T-helper 2 cell treated with Interferon-gamma antibody and Interleukin-4, amounts not matched to agents 5 μg/mL and 100 μg/mL, for 36 hours (primary cell): ENCODE data around the gene IFITM1.
"Not testable (repeated sequence)": the region's sequence is repeated elsewhere in the genome, so short reads cannot be mapped to it uniquely, and the experiment has no call there.

Source experiments
- DNase-seq: peaks from one replicate; pipeline ENCODE4 v3.0.0; 2021; ENCODE audit warnings: low spot score
- H3K27ac Mint-ChIP-seq: one replicate; pipeline ENCODE4 v1.8.0; 2021; ENCODE audit warnings: mild to moderate bottlenecking, mixed read lengths
- H3K27me3 Mint-ChIP-seq: one replicate; pipeline ENCODE4 v1.8.0; 2021; ENCODE audit warnings: low read depth, mixed read lengths
- H3K36me3 Mint-ChIP-seq: one replicate; pipeline ENCODE4 v1.8.0; 2021; ENCODE audit warnings: low read depth, mixed read lengths
- H3K4me1 Mint-ChIP-seq: one replicate; pipeline ENCODE4 v1.8.0; 2021; ENCODE audit warnings: low read depth, mixed read lengths
- H3K4me3 Mint-ChIP-seq: one replicate; pipeline ENCODE4 v1.8.0; 2022; ENCODE audit warnings: mild to moderate bottlenecking, moderate library complexity, mixed read lengths
- H3K9me3 Mint-ChIP-seq: one replicate; pipeline ENCODE4 v1.8.0; 2021; ENCODE audit warnings: mixed read lengths

Gene IFITM1

DNA sequence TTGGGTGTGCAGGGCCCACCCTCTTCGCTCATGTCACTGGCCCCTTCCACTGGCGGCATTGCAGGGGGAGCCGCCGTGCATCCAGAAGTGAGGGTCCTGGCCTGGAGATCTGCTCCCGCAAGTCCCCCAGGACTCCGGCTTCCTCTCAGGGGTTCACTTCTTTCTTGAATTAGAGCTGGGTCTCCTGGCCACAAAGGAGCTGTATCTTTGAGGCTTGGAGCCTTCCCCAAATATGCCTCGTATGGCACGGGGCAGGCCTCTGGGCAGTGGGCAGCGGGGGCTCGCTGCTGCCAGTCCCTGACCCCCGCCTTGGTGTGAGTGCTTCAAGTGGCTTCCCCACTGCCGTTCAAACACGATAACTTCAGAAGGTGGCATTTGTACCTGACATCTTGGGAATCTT, 14.2 kb downstream of the IFITM1 start:
- Mint-ChIP-seq H3K27ac (peak overlapping the region; percentile 49), H3K9me3 (no peaks in the 10 kb centered on the region)

DNA sequence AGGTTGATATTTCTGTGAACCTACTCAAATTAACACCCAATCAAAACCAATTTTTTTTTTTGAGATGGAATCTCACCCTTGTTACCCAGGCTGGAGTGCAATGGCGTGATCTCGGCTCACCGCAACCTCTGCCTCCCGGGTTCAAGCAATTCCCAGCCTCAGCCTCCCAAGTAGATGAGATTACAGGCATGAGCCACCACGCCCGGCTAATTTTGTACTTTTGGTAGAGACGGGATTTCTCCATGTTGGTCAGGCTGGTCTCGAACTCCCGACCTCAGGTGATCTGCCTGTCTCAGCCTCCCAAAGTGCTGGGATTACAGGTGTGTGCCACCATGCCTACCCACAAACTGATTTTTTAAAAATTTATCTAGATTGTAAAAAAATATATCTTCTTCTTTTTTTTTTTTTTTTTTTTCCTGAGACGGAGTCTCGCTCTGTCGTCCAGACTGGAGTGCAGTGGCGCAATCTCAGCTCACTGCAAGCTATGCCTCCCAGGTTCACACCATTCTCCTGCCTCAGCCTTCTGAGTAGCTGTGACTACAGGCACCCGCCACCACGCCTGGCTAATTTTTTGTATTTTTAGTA, 14.8 kb downstream of the IFITM1 start:
- Mint-ChIP-seq H3K4me1 (peaks cover 67% of the 10 kb centered on the region), H3K36me3 (peaks cover 14% of the 10 kb centered on the region), H3K4me3 (peak overlapping the region; percentile 65), H3K27ac (peak overlapping the region; percentile 85)
- H3K27me3 Mint-ChIP-seq, H3K9me3 Mint-ChIP-seq, DNase-seq: not testable (repeated sequence)

More for the DNA sequence above, 14.2 kb downstream of the IFITM1 start:
- DNase-seq: no peak
- H3K27me3 Mint-ChIP-seq: no peaks in the 10 kb centered on the region
- peaks cover 10% of the 10 kb centered on the region for H3K36me3 Mint-ChIP-seq
- H3K4me1 Mint-ChIP-seq: peaks cover 65% of the 10 kb centered on the region
- peak overlapping the region; percentile 21 for H3K4me3 Mint-ChIP-seq

DNA sequence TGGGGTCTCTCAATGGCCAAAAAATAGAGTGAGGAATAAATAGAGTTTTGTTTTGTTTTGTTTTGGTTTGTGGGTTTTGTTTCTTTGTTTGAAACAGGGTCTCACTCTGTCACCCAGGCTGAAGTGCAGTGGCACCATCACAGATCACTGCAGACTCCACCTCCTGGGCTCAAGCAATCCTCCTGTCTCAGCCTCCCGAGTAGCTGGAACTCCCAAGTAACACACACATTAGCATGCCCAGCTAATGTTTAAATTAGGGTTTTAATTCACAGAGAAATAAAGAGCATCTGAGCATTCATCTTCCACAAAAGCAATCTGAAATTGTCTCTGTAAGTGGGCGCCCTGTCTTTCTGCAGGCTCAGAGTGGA, 16.0 kb downstream of the IFITM1 start:
- Mint-ChIP-seq H3K36me3 (peaks cover 14% of the 10 kb centered on the region), H3K27me3 (no peaks in the 10 kb centered on the region), H3K4me1 (peaks cover 61% of the 10 kb centered on the region), H3K27ac (peak overlapping the region; percentile 85), H3K9me3 (no peaks in the 10 kb centered on the region), H3K4me3 (peak overlapping the region; percentile 65)
- no peak for DNase-seq

DNA sequence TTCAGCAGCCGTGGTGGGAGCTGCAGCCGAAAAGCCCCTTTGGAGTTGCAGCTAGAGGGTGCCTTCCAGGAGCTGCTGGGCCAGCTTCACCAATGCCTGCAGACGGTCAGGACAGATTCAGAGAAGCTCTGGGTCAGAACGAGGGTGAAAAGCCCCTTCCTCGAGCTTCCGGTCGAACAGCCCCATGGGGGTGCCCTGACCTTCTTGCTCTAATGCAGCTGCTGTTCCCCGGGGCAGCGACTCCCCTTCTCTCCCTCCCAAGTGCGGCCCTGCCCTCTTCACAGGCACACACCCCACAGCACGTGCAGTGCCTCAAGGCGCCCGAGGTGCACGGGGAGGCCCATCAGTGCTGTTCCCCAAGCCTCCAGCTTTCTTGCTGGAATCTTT, 16.5 kb downstream of the IFITM1 start:
- Mint-ChIP-seq H3K9me3 (no peaks in the 10 kb centered on the region), H3K4me1 (peaks cover 59% of the 10 kb centered on the region), H3K4me3 (peak overlapping the region; percentile 65), H3K27me3 (no peaks in the 10 kb centered on the region), H3K27ac (peak overlapping the region; percentile 85), H3K36me3 (peaks cover 14% of the 10 kb centered on the region)
- no peak for DNase-seq

DNA sequence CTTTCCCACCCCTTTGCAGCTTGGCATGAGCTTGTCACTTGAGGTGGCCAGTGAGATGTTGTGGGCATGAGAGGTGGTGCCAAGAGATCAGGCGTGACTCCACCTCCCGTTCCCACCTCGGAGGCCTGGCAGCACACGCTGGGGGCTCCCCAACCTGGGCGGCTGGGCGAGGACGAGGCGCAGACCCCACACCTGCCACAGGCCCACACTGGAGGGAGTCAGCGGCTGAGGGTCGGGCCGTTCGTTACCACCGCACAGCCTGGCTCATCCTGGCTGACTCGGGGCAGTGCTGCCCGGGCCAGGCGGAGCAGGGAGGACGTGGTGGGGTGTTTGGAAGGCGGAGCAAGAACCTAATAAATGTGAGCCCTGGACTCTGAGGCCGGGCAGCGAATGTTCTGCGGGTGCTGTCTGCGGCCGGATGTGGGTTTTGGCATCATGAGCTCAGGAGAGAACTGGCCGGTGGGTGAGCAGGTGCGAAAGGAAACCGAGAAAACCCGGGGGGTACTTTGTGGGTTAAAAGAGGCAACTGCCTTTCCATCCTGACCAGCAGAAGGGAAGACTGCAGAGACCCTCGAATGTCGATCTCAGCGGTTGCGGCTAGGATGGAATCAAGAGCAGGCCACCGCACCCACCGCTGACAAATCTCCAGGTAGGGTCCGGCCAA, 17.0 kb downstream of the IFITM1 start:
- peaks cover 59% of the 10 kb centered on the region for H3K4me1 Mint-ChIP-seq
- H3K9me3 Mint-ChIP-seq: no peaks in the 10 kb centered on the region
- H3K4me3 Mint-ChIP-seq: peak overlapping the region; percentile 65
- H3K27me3 Mint-ChIP-seq: no peaks in the 10 kb centered on the region
- peaks cover 14% of the 10 kb centered on the region for H3K36me3 Mint-ChIP-seq
- peak overlapping the region; percentile 77 for H3K27ac Mint-ChIP-seq
- no peak for DNase-seq

DNA sequence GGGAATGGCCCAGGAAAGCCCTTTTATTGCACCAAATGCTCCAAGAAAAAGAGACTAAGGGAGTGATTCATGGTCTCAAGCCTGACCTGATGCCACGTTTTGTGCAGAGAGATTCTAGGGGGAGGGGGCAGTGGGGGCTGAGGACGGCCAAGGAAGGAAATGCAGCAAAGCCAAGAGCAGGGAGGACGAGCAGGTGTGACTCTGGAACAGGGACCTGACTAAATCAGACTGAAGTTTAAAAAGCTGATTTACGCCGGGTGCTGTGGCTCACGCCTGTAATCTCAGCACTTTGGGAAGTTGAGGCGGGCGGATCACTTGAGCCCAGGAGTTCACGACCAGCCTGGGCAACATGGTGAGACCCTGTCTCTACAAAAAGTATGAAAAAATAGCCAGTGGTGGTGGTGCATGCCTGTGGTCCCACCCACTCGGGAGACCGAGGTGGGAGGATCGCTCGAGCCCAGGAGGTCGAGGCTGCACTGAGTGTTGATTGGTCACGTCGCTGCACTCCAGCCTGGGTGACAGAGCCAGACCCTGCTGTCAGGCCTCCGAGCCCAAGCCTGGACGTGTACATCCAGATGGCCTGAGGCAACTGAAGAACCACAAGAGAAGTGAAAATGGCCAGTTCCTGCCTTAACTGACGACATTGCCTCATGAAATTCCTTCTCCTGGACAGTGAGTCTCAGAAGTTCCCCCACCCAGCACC, 17.7 kb downstream of the IFITM1 start:
- peaks cover 14% of the 10 kb centered on the region for H3K36me3 Mint-ChIP-seq

DNA sequence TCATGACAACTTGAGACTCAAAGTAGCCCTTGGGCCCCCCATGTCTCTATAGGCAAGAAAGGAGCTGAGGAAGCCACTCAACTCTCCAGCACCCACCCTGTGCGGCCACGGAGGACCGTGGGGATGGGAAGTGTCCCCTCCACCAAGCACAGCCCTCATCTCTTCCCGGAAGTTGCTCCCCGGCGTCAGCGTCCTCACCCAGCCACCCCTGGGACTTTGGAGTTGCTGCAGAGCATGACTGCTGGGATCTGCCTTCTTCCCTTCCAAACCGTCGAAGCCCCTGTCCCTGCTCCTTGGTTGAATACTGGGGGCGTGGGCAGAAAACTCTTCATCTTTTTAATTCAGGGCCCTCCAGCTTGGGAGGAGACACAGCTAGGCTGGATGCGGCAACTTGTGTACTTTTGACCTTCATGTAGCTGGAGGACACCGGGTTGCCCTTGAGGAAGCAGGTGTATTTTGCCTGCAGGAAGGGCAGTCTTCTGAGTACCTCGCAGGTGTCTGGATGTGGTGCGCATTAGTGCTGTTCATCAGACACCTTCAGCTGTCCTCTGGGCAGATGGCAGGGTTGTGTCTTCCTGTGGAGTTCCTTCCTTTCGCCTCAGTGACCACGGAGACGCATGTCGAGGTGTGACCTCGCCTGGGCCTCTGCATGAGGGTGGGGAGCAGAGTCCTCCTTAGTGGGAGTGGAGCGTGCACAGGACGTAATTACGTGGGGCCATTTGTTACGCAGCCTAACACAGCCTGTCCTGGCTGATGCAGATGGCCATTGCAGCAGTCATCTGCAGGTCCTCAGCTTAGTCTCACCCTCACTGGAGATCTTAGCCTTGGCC, 19.0 kb downstream of the IFITM1 start:
- Mint-ChIP-seq H3K4me3 (no peak overlapping the region), H3K27me3 (no peaks in the 10 kb centered on the region), H3K4me1 (peaks cover 48% of the 10 kb centered on the region), H3K27ac (peak overlapping the region; percentile 49), H3K9me3 (no peaks in the 10 kb centered on the region), H3K36me3 (peaks cover 14% of the 10 kb centered on the region)
- no peak for DNase-seq

More for the DNA sequence above, 17.7 kb downstream of the IFITM1 start:
- Mint-ChIP-seq H3K27ac (peak overlapping the region; percentile 77), H3K4me3 (peak overlapping the region; percentile 65), H3K27me3 (no peaks in the 10 kb centered on the region), H3K9me3 (no peaks in the 10 kb centered on the region), H3K4me1 (peaks cover 55% of the 10 kb centered on the region)
- DNase-seq: no peak

DNA sequence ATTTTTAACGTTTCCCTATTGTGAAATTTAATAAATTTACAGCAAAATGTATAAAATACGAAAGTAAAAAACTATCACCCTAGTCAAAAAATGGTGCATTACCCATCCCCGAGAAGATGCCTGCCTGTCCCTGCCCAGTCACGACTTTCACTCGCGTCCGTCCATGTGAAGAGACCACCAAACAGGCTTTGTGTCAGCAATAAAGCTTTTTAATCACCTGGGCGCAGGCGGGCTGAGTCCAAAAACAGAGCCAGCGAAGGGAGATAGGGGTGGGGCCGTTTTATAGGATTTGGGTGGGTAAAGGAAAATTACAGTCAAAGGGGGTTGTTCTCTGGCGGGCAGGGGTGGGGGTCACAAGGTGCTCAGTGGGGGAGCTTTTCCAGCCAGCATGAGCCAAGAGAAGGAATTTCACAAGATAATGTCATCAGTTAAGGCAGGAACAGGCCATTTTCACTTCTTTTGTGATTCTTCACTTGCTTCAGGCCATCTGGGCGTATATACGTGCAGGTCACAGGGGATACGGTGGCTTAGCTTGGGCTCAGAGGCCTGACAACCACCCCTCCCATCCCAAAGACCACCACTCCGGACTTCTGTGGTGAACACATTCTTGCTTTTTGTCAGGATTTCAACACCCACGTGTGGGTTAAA, 19.9 kb downstream of the IFITM1 start:
- Mint-ChIP-seq H3K4me1 (peaks cover 44% of the 10 kb centered on the region), H3K36me3 (peaks cover 14% of the 10 kb centered on the region)
- H3K9me3 Mint-ChIP-seq, H3K27me3 Mint-ChIP-seq, H3K4me3 Mint-ChIP-seq, H3K27ac Mint-ChIP-seq, DNase-seq: not testable (repeated sequence)

DNA sequence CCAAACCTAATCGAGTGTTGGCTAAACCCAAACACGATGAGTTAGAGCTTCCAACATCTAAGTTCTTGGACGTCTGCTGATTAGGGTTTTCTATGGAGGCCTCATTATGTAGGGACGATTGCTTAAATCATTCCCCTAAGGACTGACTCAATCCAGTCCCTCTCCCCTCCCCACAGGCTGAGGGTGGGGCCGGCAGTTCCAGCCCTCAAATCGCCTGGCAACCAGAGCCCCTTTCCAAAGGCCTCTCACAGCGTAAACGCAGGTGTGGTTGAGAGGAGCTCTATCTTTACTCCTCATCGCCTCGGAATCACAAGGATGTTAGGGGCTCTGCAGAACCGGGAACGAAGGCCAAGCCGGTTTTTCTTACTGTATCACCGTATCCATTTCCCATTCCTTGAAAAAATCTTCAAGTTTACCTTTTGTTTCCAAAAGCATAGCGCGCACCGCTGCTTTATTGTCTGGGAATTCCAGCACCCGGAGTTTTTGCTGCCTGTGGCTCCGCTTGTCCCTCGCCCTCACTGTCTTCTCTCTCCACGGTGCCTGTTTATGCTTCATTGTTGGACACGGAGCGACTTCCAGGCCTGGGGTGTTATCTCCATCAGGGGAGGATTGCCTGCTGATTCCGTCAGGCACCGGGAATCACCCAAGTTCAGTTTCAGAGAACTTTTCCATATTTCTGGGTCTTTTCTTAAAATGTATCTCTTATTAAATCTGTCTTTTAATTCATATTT, 20.6 kb downstream of the IFITM1 start:
- H3K4me3 Mint-ChIP-seq: no peak overlapping the region
- peaks cover 11% of the 10 kb centered on the region for H3K36me3 Mint-ChIP-seq
- H3K27ac Mint-ChIP-seq: no peak overlapping the region
- peaks cover 38% of the 10 kb centered on the region for H3K4me1 Mint-ChIP-seq
- H3K9me3 Mint-ChIP-seq: no peaks in the 10 kb centered on the region
- DNase-seq: no peak
- H3K27me3 Mint-ChIP-seq: no peaks in the 10 kb centered on the region

DNA sequence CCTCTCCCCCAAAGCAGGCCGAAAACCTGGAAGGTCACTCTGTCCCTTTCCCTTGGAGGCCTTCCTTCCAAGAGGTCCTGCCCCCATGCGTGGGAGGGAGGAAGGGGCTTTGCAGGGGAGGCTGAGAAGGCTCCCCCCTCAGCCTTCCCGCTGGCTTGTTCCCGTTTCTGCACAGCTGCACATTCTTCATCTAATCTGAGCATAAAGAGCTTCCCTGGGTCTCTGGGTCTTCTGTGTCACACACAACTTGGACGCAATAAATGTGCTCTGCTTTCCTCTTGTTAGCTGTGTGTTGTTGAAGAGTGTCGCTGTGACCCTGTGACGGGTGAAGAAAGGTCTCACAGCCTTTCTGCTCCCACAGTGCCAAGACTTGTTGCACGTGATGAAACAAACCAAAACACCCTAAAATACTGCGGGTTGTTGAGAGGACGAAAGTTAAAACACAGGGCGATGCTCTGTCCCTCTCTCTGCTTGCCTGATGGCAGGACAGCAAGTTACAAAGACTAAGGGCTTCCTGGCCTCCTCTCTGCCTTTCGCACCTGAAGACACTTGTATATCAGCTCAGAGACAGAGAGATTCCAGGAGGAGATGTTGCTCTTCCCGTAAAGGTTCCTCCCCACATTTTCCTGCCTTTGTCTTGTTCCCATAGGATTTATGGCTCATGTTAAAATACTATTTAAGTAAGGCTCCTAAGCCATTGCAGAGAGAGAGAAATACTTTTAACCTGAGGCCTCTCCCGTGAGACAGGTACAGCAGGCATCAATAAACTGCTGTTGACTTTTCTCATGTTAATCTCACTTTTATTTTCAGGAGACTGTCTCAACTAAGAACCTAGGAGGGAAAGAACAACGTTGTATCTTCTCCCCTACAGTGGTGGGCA, 22.2 kb downstream of the IFITM1 start:
- Mint-ChIP-seq H3K27me3 (peaks cover 8% of the 10 kb centered on the region), H3K4me3 (no peak overlapping the region), H3K9me3 (no peaks in the 10 kb centered on the region), H3K4me1 (peaks cover 30% of the 10 kb centered on the region), H3K27ac (no peak overlapping the region), H3K36me3 (peaks cover 8% of the 10 kb centered on the region)
- no peak for DNase-seq

DNA sequence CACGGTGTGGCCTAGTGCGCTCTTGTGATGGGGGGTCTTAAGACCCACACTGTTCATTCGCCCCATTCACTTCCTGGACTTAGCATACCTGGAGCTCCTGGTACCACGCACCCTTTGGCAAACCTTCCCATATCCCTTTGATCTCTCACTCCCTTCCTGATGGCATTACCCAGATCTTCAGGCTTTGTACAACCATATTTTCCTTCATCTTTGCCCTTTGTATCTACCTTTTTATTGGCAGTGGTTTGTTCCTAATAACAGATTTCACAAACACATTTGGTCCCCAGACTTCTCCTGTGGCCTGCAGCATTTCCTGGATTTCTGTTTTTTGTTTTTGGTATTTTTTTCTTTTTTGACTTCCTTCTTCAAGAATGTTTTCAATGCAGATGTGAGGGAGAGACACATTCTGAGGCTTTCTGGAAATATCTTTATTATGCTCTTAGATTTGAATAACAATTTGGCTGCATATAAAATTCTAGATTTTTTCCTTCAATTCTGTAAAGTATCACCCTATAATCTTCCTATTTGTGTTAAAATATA, 22.9 kb downstream of the IFITM1 start:
- Mint-ChIP-seq H3K4me1 (peaks cover 28% of the 10 kb centered on the region), H3K4me3 (no peak overlapping the region), H3K27me3 (peaks cover 11% of the 10 kb centered on the region), H3K9me3 (no peaks in the 10 kb centered on the region), H3K27ac (no peak overlapping the region), H3K36me3 (peaks cover 8% of the 10 kb centered on the region)
- DNase-seq: no peak

DNA sequence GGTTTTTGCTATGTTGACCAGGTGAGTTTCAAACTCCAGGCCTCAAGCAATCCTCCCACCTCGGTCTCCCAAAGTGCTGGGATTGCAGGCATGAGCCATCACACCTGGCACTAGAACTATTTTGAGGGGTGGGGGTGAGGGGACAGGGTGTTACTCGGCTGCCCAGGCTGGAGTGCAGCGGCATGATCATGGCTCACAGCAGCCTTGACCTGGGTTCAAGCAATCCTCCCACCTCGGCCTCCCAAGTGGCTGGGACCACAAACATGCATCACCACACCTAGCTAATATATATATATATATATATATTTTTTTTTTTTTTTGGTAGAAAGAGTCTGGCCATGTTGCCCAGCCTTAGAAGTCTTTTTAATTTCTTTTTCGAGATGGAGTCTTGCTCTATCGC, 23.9 kb downstream of the IFITM1 start:
- DNase-seq: no peak
- no peak overlapping the region for H3K27ac Mint-ChIP-seq
- peaks cover 34% of the 10 kb centered on the region for H3K4me1 Mint-ChIP-seq
- no peak overlapping the region for H3K4me3 Mint-ChIP-seq
- H3K27me3 Mint-ChIP-seq: peaks cover 11% of the 10 kb centered on the region
- H3K9me3 Mint-ChIP-seq: no peaks in the 10 kb centered on the region
- H3K36me3 Mint-ChIP-seq: peaks cover 6% of the 10 kb centered on the region
